ENCODE measurements around the gene PLEKHA8.
A peak's percentile ranks its signal among the peaks of the same experiment; 100 is the strongest.

Gene PLEKHA8

DNA sequence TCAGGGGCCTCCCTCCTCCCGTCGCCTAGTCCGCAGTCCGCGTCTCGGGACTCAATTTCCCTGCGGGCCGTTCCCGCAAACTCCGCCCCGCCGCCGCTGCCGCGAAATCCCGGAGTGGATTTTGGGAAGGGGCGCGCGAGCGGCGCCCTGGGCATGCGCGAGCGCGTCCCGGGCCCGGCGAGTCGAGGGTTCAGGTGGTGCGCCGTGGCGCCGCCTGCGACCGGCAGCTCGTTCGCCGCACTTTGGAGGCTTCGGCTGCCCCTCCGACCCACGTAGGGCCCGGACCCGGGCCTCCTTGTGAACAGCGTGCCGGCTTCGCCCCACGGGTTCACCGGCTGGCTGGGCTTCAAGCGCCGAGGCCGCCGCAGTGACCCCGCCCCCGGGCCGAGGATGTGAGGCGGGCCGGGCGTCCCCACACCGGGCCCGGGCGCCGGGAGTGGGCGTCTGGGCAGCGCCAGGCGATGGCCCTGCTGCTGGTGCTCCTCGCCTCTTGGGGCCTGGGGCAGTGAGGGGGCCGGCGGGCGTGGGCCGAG lies at the start of gene PLEKHA8:
TSS of gene PLEKHA8 (plus strand) at position 197 of the 533 bp plus-strand sequence. CDS start 351 bp downstream, outside the sequence.
- no peaks in the 10 kb centered on the region for H3K9me3 ChIP-seq (ENCODE audit: control insufficient read depth, insufficient read depth, low read depth, low read length)

GRCh38 chr7:29980151-29980550 lies 48.1 kb upstream of the PLEKHA8 start:
- Histone ChIP-seq H3K36me3 (ENCODE audit: control insufficient read depth, insufficient read depth, low read length) (no peaks in the 10 kb centered on the region), H3K4me3 (ENCODE audit: low read depth, low read length) (no peak overlapping the region), H3K27ac (ENCODE audit: low read depth, low read length) (no peak overlapping the region), H3K4me1 (ENCODE audit: control insufficient read depth, insufficient read depth, low read length) (no peaks in the 10 kb centered on the region; the same call in 1 of the 2 replicates), H3K9ac (ENCODE audit: low read length) (no peak overlapping the region), H3K27me3 (ENCODE audit: control insufficient read depth, insufficient read depth, low read length) (no peaks in the 10 kb centered on the region), H3K9me3 (ENCODE audit: control insufficient read depth, insufficient read depth, low read depth, low read length) (no peaks in the 10 kb centered on the region)

More for the DNA sequence above, at the start of gene PLEKHA8:
- peak within 1 kb of the TSS; percentile 76 for H3K9ac ChIP-seq (ENCODE audit: low read length)
- 0 out of 2 replicates have a peak, but pooled peaks cover 6% of the 10 kb centered on the region for H3K36me3 ChIP-seq (ENCODE audit: control insufficient read depth, insufficient read depth, low read length)
- peak within 1 kb of the TSS; percentile 80 for H3K4me3 ChIP-seq (ENCODE audit: low read depth, low read length)
- peak within 1 kb of the TSS; percentile 58; the same call in 1 of the 2 replicates for H3K27ac ChIP-seq (ENCODE audit: low read depth, low read length)
- no peaks in the 10 kb centered on the region for H3K27me3 ChIP-seq (ENCODE audit: control insufficient read depth, insufficient read depth, low read length)
- peaks cover 27% of the 10 kb centered on the region for H3K4me1 ChIP-seq (ENCODE audit: control insufficient read depth, insufficient read depth, low read length)

- Histone ChIP-seq H3K4me3 (ENCODE audit: low read depth, low read length) (peak overlapping the region; percentile 89; the same call in 1 of the 2 replicates), H3K9ac (ENCODE audit: low read length) (no peak overlapping the region), H3K9me3 (ENCODE audit: control insufficient read depth, insufficient read depth, low read depth, low read length) (no peaks in the 10 kb centered on the region), H3K36me3 (ENCODE audit: control insufficient read depth, insufficient read depth, low read length) (0 out of 2 replicates have a peak, but pooled peaks cover 3% of the 10 kb centered on the region), H3K27me3 (ENCODE audit: control insufficient read depth, insufficient read depth, low read length) (no peaks in the 10 kb centered on the region), H3K4me1 (ENCODE audit: control insufficient read depth, insufficient read depth, low read length) (peaks cover 15% of the 10 kb centered on the region), H3K27ac (ENCODE audit: low read depth, low read length) (no peak overlapping the region)
Measured at GRCh38 chr7:29987083-29987482, 41.1 kb upstream of the PLEKHA8 start.

DNA sequence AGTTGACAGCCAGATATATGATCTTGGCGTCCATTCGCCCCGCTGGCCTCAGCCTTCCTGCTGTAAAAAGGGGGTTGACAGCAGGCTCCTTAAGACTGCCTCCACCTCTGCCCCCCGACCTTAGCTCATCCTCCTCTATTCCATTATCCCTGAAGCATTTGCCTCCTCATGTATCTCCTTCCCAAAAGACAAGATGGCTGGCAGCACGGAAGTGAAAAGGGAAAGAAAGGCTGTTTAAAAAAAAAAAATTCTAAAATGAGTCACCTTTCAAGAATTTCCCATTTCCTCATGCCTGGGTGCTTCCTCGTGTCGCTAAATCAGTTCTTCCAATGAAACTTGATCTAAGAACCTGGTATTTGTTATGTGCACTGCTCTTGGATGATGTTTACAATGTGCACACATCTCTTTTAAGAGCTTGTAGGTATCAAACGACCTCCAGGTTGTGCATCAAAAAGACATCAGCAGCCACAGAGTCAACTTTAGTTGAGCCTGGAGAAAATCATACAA lies 40.3 kb upstream of the PLEKHA8 start:
- peak overlapping the region; percentile 90 for H3K27ac ChIP-seq (ENCODE audit: low read depth, low read length)
- H3K9ac ChIP-seq (ENCODE audit: low read length), result peak overlapping the region; percentile 93
- H3K36me3 ChIP-seq (ENCODE audit: control insufficient read depth, insufficient read depth, low read length), result 0 out of 2 replicates have a peak, but pooled peaks cover 3% of the 10 kb centered on the region
- H3K9me3 ChIP-seq (ENCODE audit: control insufficient read depth, insufficient read depth, low read depth, low read length), result peaks cover 3% of the 10 kb centered on the region; the same call in 1 of the 2 replicates
- peaks cover 15% of the 10 kb centered on the region for H3K4me1 ChIP-seq (ENCODE audit: control insufficient read depth, insufficient read depth, low read length)
- no peaks in the 10 kb centered on the region for H3K27me3 ChIP-seq (ENCODE audit: control insufficient read depth, insufficient read depth, low read length)
- H3K4me3 ChIP-seq (ENCODE audit: low read depth, low read length), result peak overlapping the region; percentile 89

DNA sequence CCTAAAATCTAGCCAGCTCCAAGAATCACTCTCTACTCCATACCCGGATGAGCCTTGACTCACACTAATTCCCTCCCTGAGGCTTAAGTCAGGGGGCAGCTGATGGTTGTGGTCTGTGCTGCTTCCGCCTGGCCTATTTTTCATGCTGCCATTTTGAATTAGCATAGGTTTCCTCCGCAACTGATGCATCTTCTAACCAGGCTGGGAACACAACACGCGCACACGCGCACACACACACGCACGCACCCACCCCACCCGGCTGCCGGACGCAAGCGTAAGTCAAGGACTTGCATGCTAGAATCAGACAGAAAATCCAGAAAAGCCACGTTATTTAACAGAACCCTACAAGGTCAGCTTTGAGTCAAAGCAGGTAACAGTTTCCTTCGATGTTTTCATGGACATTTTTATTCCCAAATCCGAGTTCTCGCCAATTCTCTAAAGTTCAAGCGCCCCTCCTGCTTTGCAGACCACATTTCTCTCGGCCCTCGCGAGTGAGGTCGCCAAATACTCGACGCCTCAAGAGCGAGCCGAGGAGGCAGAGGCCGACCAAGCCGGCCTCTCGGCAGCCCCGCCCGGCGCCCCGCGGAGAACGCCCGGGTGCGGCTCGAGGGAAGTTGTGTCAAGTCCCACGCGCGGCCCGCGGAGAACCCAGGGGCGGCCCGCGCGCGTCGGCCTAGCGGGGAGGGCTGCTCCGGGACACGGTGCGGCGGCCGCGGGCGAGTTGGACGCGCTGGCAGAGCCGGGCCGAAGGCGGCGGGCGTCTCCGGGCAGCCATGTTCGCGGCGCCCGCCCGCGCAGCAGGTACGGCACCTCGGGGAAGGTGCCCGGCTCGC lies 39.6 kb upstream of the PLEKHA8 start:
- Histone ChIP-seq H3K27ac (ENCODE audit: low read depth, low read length) (peak overlapping the region; percentile 90), H3K36me3 (ENCODE audit: control insufficient read depth, insufficient read depth, low read length) (0 out of 2 replicates have a peak, but pooled peaks cover 3% of the 10 kb centered on the region), H3K4me3 (ENCODE audit: low read depth, low read length) (peak overlapping the region; percentile 89), H3K9me3 (ENCODE audit: control insufficient read depth, insufficient read depth, low read depth, low read length) (peaks cover 10% of the 10 kb centered on the region), H3K27me3 (ENCODE audit: control insufficient read depth, insufficient read depth, low read length) (no peaks in the 10 kb centered on the region), H3K4me1 (ENCODE audit: control insufficient read depth, insufficient read depth, low read length) (peaks cover 15% of the 10 kb centered on the region), H3K9ac (ENCODE audit: low read length) (peak overlapping the region; percentile 93)

- Histone ChIP-seq H3K36me3 (ENCODE audit: control insufficient read depth, insufficient read depth, low read length) (0 out of 2 replicates have a peak, but pooled peaks cover 3% of the 10 kb centered on the region), H3K27me3 (ENCODE audit: control insufficient read depth, insufficient read depth, low read length) (no peaks in the 10 kb centered on the region), H3K9ac (ENCODE audit: low read length) (peak within 1 kb of the TSS; percentile 93), H3K9me3 (ENCODE audit: control insufficient read depth, insufficient read depth, low read depth, low read length) (peaks cover 13% of the 10 kb centered on the region), H3K4me1 (ENCODE audit: control insufficient read depth, insufficient read depth, low read length) (peaks cover 15% of the 10 kb centered on the region), H3K4me3 (ENCODE audit: low read depth, low read length) (peak within 1 kb of the TSS; percentile 89), H3K27ac (ENCODE audit: low read depth, low read length) (peak within 1 kb of the TSS; percentile 90)
Measured at GRCh38 chr7:29989257-29989995, 38.8 kb upstream of the PLEKHA8 start, which contains the start of gene SCRN1. Gene SCRN1 (minus strand): TSS chr7:29989801. CDS start chr7:29969067, 20,734 bp downstream.

GRCh38 chr7:29990931-29991330 lies 37.3 kb upstream of the PLEKHA8 start:
- Histone ChIP-seq H3K36me3 (ENCODE audit: control insufficient read depth, insufficient read depth, low read length) (no peaks in the 10 kb centered on the region), H3K27me3 (ENCODE audit: control insufficient read depth, insufficient read depth, low read length) (no peaks in the 10 kb centered on the region), H3K27ac (ENCODE audit: low read depth, low read length) (no peak overlapping the region), H3K9me3 (ENCODE audit: control insufficient read depth, insufficient read depth, low read depth, low read length) (peaks cover 17% of the 10 kb centered on the region), H3K9ac (ENCODE audit: low read length) (no peak overlapping the region), H3K4me1 (ENCODE audit: control insufficient read depth, insufficient read depth, low read length) (peaks cover 15% of the 10 kb centered on the region), H3K4me3 (ENCODE audit: low read depth, low read length) (no peak overlapping the region)

DNA sequence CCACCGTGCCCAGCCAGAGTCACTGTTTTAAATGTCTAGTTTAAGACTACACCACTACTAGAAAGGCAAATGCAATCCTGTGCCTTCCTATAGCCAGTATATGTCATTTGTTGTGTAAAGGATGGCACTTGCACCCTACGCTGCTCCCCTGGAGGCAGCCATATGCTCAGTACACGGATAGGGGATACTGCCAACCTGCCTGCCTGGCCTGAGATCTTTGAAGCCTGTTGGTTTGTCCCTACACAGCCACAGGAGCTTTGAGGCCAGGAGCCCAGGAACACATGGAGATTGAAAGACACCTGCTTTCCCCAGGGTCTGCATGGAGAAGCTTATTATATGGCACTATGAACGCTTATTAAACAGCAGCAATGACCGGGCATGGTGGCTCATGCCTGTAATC lies 36.3 kb upstream of the PLEKHA8 start:
- peaks cover 13% of the 10 kb centered on the region for H3K4me1 ChIP-seq (ENCODE audit: control insufficient read depth, insufficient read depth, low read length)
- no peaks in the 10 kb centered on the region for H3K27me3 ChIP-seq (ENCODE audit: control insufficient read depth, insufficient read depth, low read length)
- no peaks in the 10 kb centered on the region for H3K36me3 ChIP-seq (ENCODE audit: control insufficient read depth, insufficient read depth, low read length)
- peaks cover 24% of the 10 kb centered on the region for H3K9me3 ChIP-seq (ENCODE audit: control insufficient read depth, insufficient read depth, low read depth, low read length)
- no peak overlapping the region for H3K27ac ChIP-seq (ENCODE audit: low read depth, low read length)
- no peak overlapping the region for H3K4me3 ChIP-seq (ENCODE audit: low read depth, low read length)
- no peak overlapping the region for H3K9ac ChIP-seq (ENCODE audit: low read length)

DNA sequence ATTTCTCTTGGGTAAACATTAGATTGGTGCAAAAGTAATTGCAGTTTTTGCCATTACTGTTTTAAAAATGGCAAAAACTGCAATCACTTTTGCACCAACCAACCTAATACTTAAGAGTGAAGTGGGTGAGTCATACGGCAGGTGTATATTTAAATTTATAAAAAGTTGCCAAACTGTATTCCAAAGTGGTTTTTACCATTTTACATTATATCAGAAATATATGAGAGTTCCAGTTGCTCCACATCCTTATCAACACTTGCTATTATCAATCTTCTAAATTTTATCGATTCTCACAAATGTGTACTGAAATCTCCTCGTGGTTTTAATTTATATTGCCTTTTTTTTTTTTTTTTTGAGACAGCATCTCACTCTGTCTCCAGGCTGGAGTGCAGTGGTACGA lies 35.1 kb upstream of the PLEKHA8 start:
- peaks cover 30% of the 10 kb centered on the region for H3K9me3 ChIP-seq (ENCODE audit: control insufficient read depth, insufficient read depth, low read depth, low read length)
- H3K36me3 ChIP-seq (ENCODE audit: control insufficient read depth, insufficient read depth, low read length), result no peaks in the 10 kb centered on the region
- H3K4me1 ChIP-seq (ENCODE audit: control insufficient read depth, insufficient read depth, low read length), result peaks cover 5% of the 10 kb centered on the region
- H3K27me3 ChIP-seq (ENCODE audit: control insufficient read depth, insufficient read depth, low read length), result no peaks in the 10 kb centered on the region
- no peak overlapping the region for H3K4me3 ChIP-seq (ENCODE audit: low read depth, low read length)
- no peak overlapping the region for H3K27ac ChIP-seq (ENCODE audit: low read depth, low read length)
- no peak overlapping the region for H3K9ac ChIP-seq (ENCODE audit: low read length)

DNA sequence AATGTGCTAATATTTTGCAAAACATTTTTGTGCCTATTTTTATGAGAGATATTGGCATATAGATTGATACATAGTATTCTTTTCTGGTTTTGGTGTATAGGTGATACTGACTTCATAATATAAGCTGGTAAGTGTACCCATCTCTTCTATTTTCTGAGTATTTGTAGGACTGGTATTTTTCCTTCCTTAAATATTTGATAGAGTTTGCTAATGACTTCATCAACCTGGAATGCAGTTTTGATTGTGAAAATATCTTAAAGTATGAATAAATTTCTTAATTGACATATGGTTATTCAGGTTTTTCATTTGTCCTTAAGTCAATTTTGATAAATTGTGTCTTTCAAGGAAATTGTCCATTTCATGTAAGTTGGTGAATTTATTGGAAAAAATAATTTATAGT lies 32.6 kb upstream of the PLEKHA8 start:
- Histone ChIP-seq H3K36me3 (ENCODE audit: control insufficient read depth, insufficient read depth, low read length) (no peaks in the 10 kb centered on the region), H3K9me3 (ENCODE audit: control insufficient read depth, insufficient read depth, low read depth, low read length) (peaks cover 30% of the 10 kb centered on the region), H3K27ac (ENCODE audit: low read depth, low read length) (no peak overlapping the region), H3K4me3 (ENCODE audit: low read depth, low read length) (no peak overlapping the region), H3K4me1 (ENCODE audit: control insufficient read depth, insufficient read depth, low read length) (no peaks in the 10 kb centered on the region), H3K9ac (ENCODE audit: low read length) (no peak overlapping the region), H3K27me3 (ENCODE audit: control insufficient read depth, insufficient read depth, low read length) (no peaks in the 10 kb centered on the region)
